ENCODE results near the gene HNRNPC. TPM values are rescaled to one million over a fixed set of nuclear protein-coding genes. Genes with fewer than 3 reads are reported as not detected.

HNRNPC gene
- total and polyA plus RNA-seq, 9 of the 15 experiments (the other 6 are each of a cell fraction or from before 2014, with no cell fraction given) = 679 to 1,557 (median 1,191) TPM

- TF ChIP-seq ZBTB5 (IDR thresholded peaks at IDR 0.05) (no peak), CBX8 (IDR thresholded peaks at IDR 0.05; ENCODE audit: borderline replicate concordance, extremely low read depth, low read depth, low read length, poor library complexity, severe bottlenecking) (no peak), PHF21A (IDR thresholded peaks at IDR 0.05; ENCODE audit: borderline replicate concordance, low read depth) (no peak), TAF1 (IDR thresholded peaks at IDR 0.05; ENCODE audit: control insufficient read depth, extremely low read depth, insufficient read depth, low read length, severe bottlenecking) (no peak)
Measured at GRCh38 chr14:21261824-21262223, 7.4 kb downstream of the HNRNPC start (continued).

- in situ Hi-C loops (cut with MboI) = no loop called here
- no peak for TF ChIP-seq GATAD2A (IDR thresholded peaks at IDR 0.05)
- 0 out of 2 replicates have a peak, but pooled peaks have one; percentile 21 for TF ChIP-seq CHCHD3 (CRISPR knock-in tag; IDR thresholded peaks at IDR 0.05)
- no peak for TF ChIP-seq THAP12 (CRISPR knock-in tag; IDR thresholded peaks at IDR 0.05)
- TF ChIP-seq EHMT2 (IDR thresholded peaks at IDR 0.05) = no peak
- peak; percentile 52; the same call in 1 of the 2 replicates for TF ChIP-seq SUPT5H (IDR thresholded peaks at IDR 0.05)
- TF ChIP-seq POLR2AphosphoS2 (IDR thresholded peaks at IDR 0.05; ENCODE audit: low read length) = 0 out of 2 replicates have a peak, but pooled peaks have one; percentile 24
- TF ChIP-seq POLR2H (tag; IDR thresholded peaks at IDR 0.05; ENCODE audit: low read depth) = 0 out of 2 replicates have a peak, but pooled peaks have one; percentile 32
- peak; percentile 6 for TF ChIP-seq RBM22 (IDR thresholded peaks at IDR 0.05; ENCODE audit: low read depth, low read length, poor library complexity, severe bottlenecking)
- no peak for TF ChIP-seq TRIM24 (IDR thresholded peaks at IDR 0.05)
- peak; percentile 72 for TF ChIP-seq POLR2A (conservative IDR thresholded peaks at IDR 0.05)
- no peak for TF ChIP-seq TBL1XR1 (IDR thresholded peaks at IDR 0.05; ENCODE audit: low read length in 2 of 2)
Measured at GRCh38 chr14:21258889-21259787, 10.1 kb downstream of the HNRNPC start.

More at GRCh38 chr14:21258889-21259787, 10.1 kb downstream of the HNRNPC start:
- ATAC-seq = no peak
- Histone ChIP-seq H3K4me2 (ENCODE audit: insufficient read depth, low read length) (no peak overlapping the region), H3K4me3 (no peak overlapping the region), H3K4me1 (replicated peaks in 1 of 2; ENCODE audit: control insufficient read depth in 2 of 2, insufficient read depth in 2 of 2, low read length in 2 of 2) (peaks cover 4 to 13% of the 10 kb centered on the region in 2 experiments), H3K9ac (ENCODE audit: insufficient read depth in 1 of 2, low read depth in 2 of 2, low read length in 2 of 2) (no peak overlapping the region), H3K27ac (ENCODE audit: extremely low read depth, low read depth, low read length) (no peak overlapping the region), H3K79me2 (ENCODE audit: control insufficient read depth, insufficient read depth, low read length) (peaks cover 99% of the 10 kb centered on the region), H3K9me1 (ENCODE audit: control insufficient read depth, insufficient read depth, low read length) (no peaks in the 10 kb centered on the region), H3K36me3 (ENCODE audit: control insufficient read depth, insufficient read depth, low read length) (peaks cover 91% of the 10 kb centered on the region), H4K20me1 (replicated peaks; ENCODE audit: control insufficient read depth, insufficient read depth, low read length) (peaks cover 52% of the 10 kb centered on the region), H3K27me3 (ENCODE audit: control insufficient read depth in 2 of 2, insufficient read depth in 2 of 2, low read length in 2 of 2) (no peaks in the 10 kb centered on the region), H2AFZ (ENCODE audit: low read depth, low read length) (no peak overlapping the region), H3K9me3 (replicated peaks; ENCODE audit: control insufficient read depth, insufficient read depth, low read depth, low read length) (no peaks in the 10 kb centered on the region)
- BruUV-seq (replicated peaks) = TSS peak; percentile 7
- ChIA-PET POLR2A (interaction anchor here (0.6 to 1.0 kb wide), 2 partner anchors 9 to 79 kb away, joined by 3 to 7 read pairs; no protein-coding TSS in a partner anchor), CTCF (ENCODE audit: low intra/inter-chr PET ratio) (no interaction called here)
- no peak for FAIRE-seq
- intact Hi-C loops (cut with micrococcal nuclease) = no loop called here
- 86% methylated on average over 5 of the region's 5 CpGs for WGBS (ENCODE audit: insufficient coverage, low coverage, missing lambda C conversion rate)
- DNase-seq (ENCODE audit: extremely low read depth in 1 of 4, low spot score in 3 of 4) = no peak
